CD4-positive, CD25-positive, alpha-beta regulatory T cell (primary cell): ENCODE measurements around the gene RAB9A. TPM values are rescaled to one million over a fixed set of nuclear protein-coding genes. Genes with fewer than 3 reads are reported as not detected.

ENCODE experiments used
- ATAC-seq, 2 donors: fragments of 150-1000 bp; cut with Tn5 transposase; one replicate each; pipeline ENCODE4 v1.10.0; 2021; ENCODE audit warnings: low read depth in 2 of 2, moderate number of reproducible peaks in 2 of 2, moderate library complexity in 1 of 2
- DNase-seq, 3 donors: peaks; one replicate each; pipeline versions ENCODE4 v3.0.0 to v3.0.0-alpha.2; 2012 to 2022; ENCODE audit warnings: mixed read lengths in 1 of 3
- H3K27ac ChIP-seq: one replicate; pipeline ENCODE4 v1.7.0; 2013; ENCODE audit warnings: mild to moderate bottlenecking, low read length; ENCODE audit not compliant: insufficient read depth, poor library complexity, severe bottlenecking
- H3K27me3 ChIP-seq: one replicate; pipeline ENCODE4 v1.7.0; 2013; ENCODE audit warnings: low read length; ENCODE audit not compliant: control insufficient read depth, insufficient read depth
- H3K36me3 ChIP-seq: one replicate; pipeline ENCODE4 v1.7.0; 2013; ENCODE audit warnings: mild to moderate bottlenecking, low read length, moderate library complexity; ENCODE audit not compliant: control insufficient read depth, insufficient read depth
- H3K4me1 ChIP-seq: 2 replicates; pipeline ENCODE4 v1.7.0; 2013; ENCODE audit warnings: mild to moderate bottlenecking, low read length; ENCODE audit not compliant: insufficient read depth, control insufficient read depth, poor library complexity, severe bottlenecking
- H3K4me3 ChIP-seq: one replicate; pipeline ENCODE4 v1.7.0; 2013; ENCODE audit warnings: low read depth, mild to moderate bottlenecking, low read length, moderate library complexity
- H3K9me3 ChIP-seq, 2 experiments: 1 replicate in 1 of 2; 2 replicates in 1 of 2; pipeline ENCODE4 v1.7.0; 2013; ENCODE audit warnings: low read length in 2 of 2, mild to moderate bottlenecking in 1 of 2, moderate library complexity in 1 of 2; ENCODE audit not compliant: control insufficient read depth in 2 of 2
- H3K27ac Mint-ChIP-seq, 3 donors: one replicate each; pipeline ENCODE4 v1.8.0; 2020 to 2022; ENCODE audit warnings: mild to moderate bottlenecking in 3 of 3, mixed read lengths in 3 of 3, moderate library complexity in 2 of 3
- H3K27me3 Mint-ChIP-seq: one replicate; pipeline ENCODE4 v1.8.0; 2022; ENCODE audit warnings: mild to moderate bottlenecking, mixed read lengths
- H3K36me3 Mint-ChIP-seq: one replicate; pipeline ENCODE4 v1.8.0; 2020; ENCODE audit warnings: mixed read lengths
- H3K4me1 Mint-ChIP-seq, 4 donors: one replicate each; pipeline ENCODE4 v1.8.0; 2020 to 2022; ENCODE audit warnings: mixed read lengths in 4 of 4, mild to moderate bottlenecking in 1 of 4
- H3K4me3 Mint-ChIP-seq, 4 donors: one replicate each; pipeline ENCODE4 v1.8.0; 2020 to 2022; ENCODE audit warnings: mild to moderate bottlenecking in 4 of 4, mixed read lengths in 4 of 4, moderate library complexity in 3 of 4
- H3K9me3 Mint-ChIP-seq, 7 donors: one replicate each; pipeline ENCODE4 v1.8.0; 2020 to 2022; ENCODE audit warnings: mixed read lengths in 7 of 7, mild to moderate bottlenecking in 3 of 7, moderate library complexity in 2 of 7
- polyA plus RNA-seq, 4 donors: library from polyadenylated mRNA; unstranded; fragments of 300-500 nt; fragmentation: Illumina TruSeq; gene quantifications; one replicate each; pipeline ENCODE4 v1.2.3, GENCODE V29; 2021
- total RNA-seq: library from RNA; stranded (reverse); gene quantifications from one replicate; pipeline ENCODE4 v1.2.3, GENCODE V29; 2022

RAB9A gene
- total and polyA plus RNA-seq, 5 donors from 2014 or later = 22.8 to 33.4 (median 25.0) TPM

GRCh38 chrX:13650318-13650717 lies 38.6 kb upstream of the RAB9A start:
- no peak for DNase-seq
- Histone ChIP-seq H3K27ac (no peak overlapping the region), H3K27me3 (no peaks in the 10 kb centered on the region), H3K4me3 (no peak overlapping the region), H3K9me3 (no peaks in the 10 kb centered on the region), H3K36me3 (no peaks in the 10 kb centered on the region), H3K4me1 (peaks cover 22% of the 10 kb centered on the region)
- ATAC-seq = no peak
- Mint-ChIP-seq H3K4me3 (no peak overlapping the region), H3K36me3 (peaks cover 2% of the 10 kb centered on the region), H3K4me1 (peaks cover 15 to 45% (median 17%) of the 10 kb centered on the region in 4 donors), H3K27me3 (no peaks in the 10 kb centered on the region), H3K9me3 (no peaks in the 10 kb centered on the region), H3K27ac (no peak overlapping the region)

- no peaks in the 10 kb centered on the region for H3K27me3 Mint-ChIP-seq
- no peaks in the 10 kb centered on the region for H3K9me3 ChIP-seq
- H3K27ac Mint-ChIP-seq = no peak overlapping the region
- H3K4me1 Mint-ChIP-seq = peaks cover 13 to 48% (median 18%) of the 10 kb centered on the region in 4 donors
- H3K27me3 ChIP-seq = no peaks in the 10 kb centered on the region
- no peaks in the 10 kb centered on the region for H3K9me3 Mint-ChIP-seq
- no peak overlapping the region for H3K4me3 Mint-ChIP-seq
- no peak overlapping the region for H3K27ac ChIP-seq
- ATAC-seq (no peak), DNase-seq (no peak)
- H3K4me3 ChIP-seq = no peak overlapping the region
- H3K4me1 ChIP-seq = peaks cover 22% of the 10 kb centered on the region
- H3K36me3 Mint-ChIP-seq = peaks cover 5% of the 10 kb centered on the region
- no peaks in the 10 kb centered on the region for H3K36me3 ChIP-seq
These were observed 37.8 kb upstream of the RAB9A start for GRCh38 chrX:13651150-13651549.

- DNase-seq (no peak), ATAC-seq (no peak)
- Mint-ChIP-seq H3K9me3 (no peaks in the 10 kb centered on the region), H3K36me3 (peaks cover 11% of the 10 kb centered on the region), H3K27me3 (no peaks in the 10 kb centered on the region), H3K27ac (peak overlapping the region; percentile 92 to 99 (median 98)), H3K4me1 (peaks cover 10 to 44% (median 16%) of the 10 kb centered on the region in 4 donors), H3K4me3 (peak overlapping the region; percentile 95 to 100 (median 96))
- no peaks in the 10 kb centered on the region for H3K9me3 ChIP-seq
- H3K4me3 ChIP-seq = peak overlapping the region; percentile 89
- H3K4me1 ChIP-seq = peaks cover 22% of the 10 kb centered on the region
- no peaks in the 10 kb centered on the region for H3K27me3 ChIP-seq
- peak overlapping the region; percentile 96 for H3K27ac ChIP-seq
- peaks cover 5% of the 10 kb centered on the region for H3K36me3 ChIP-seq
These were observed 36.6 kb upstream of the RAB9A start for GRCh38 chrX:13652287-13652793.

- no peaks in the 10 kb centered on the region for H3K27me3 Mint-ChIP-seq
- H3K4me1 ChIP-seq = peaks cover 19% of the 10 kb centered on the region
- DNase-seq = peak; percentile 88 to 98 (median 96)
- H3K27ac Mint-ChIP-seq = peak within 1 kb of the TSS; percentile 92 to 99 (median 98)
- H3K4me3 ChIP-seq = peak within 1 kb of the TSS; percentile 89
- peaks cover 5 to 38% (median 15%) of the 10 kb centered on the region in 4 donors for H3K4me1 Mint-ChIP-seq
- H3K9me3 Mint-ChIP-seq = no peaks in the 10 kb centered on the region
- peaks cover 5% of the 10 kb centered on the region for H3K36me3 ChIP-seq
- no peaks in the 10 kb centered on the region for H3K27me3 ChIP-seq
- peak within 1 kb of the TSS; percentile 95 to 100 (median 96) for H3K4me3 Mint-ChIP-seq
- peak within 1 kb of the TSS; percentile 96 for H3K27ac ChIP-seq
- peaks cover 15% of the 10 kb centered on the region for H3K36me3 Mint-ChIP-seq
- peak; percentile 96 to 97 for ATAC-seq
- H3K9me3 ChIP-seq = no peaks in the 10 kb centered on the region
These were observed 35.9 kb upstream of the RAB9A start, which contains the start of gene TCEANC for GRCh38 chrX:13652850-13653693. TSS of gene TCEANC (plus strand) at chrX:13653141. CDS start at chrX:13662509, 9,368 bp downstream.

DNA sequence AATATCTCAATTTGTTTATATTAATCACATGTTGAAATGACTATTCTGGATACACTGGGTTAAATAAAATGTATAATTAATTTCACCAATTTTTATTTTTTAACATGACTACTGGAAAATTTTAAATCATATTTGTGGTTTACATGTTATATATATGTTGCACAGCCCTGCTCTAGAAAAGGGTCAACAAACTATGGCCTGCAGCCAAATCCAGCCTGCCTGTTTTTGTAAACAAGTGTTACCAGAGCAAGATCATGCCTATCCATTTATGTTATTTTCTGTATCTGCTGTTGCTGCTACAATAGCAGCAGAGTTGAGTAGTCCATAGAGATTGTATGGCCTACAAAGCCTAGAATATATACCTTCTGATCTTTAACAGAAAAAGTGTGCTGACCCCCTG lies 34.8 kb upstream of the RAB9A start:
- Histone ChIP-seq H3K9me3 (no peaks in the 10 kb centered on the region), H3K4me3 (peak overlapping the region; percentile 83), H3K36me3 (peaks cover 5% of the 10 kb centered on the region), H3K4me1 (peaks cover 19% of the 10 kb centered on the region), H3K27ac (peak overlapping the region; percentile 96), H3K27me3 (no peaks in the 10 kb centered on the region)
- Mint-ChIP-seq H3K27ac (peak overlapping the region in 2 of 3 donors; percentile 63 to 98), H3K4me3 (peak overlapping the region in 3 of 4 donors; percentile 95 to 100 (median 96)), H3K4me1 (peaks cover 8 to 42% (median 21%) of the 10 kb centered on the region in 4 donors), H3K9me3 (no peaks in the 10 kb centered on the region), H3K27me3 (no peaks in the 10 kb centered on the region), H3K36me3 (peaks cover 15% of the 10 kb centered on the region)
- ATAC-seq (no peak), DNase-seq (no peak)

- peaks cover 19% of the 10 kb centered on the region for H3K4me1 ChIP-seq
These were observed 33.3 kb upstream of the RAB9A start for GRCh38 chrX:13655674-13656073.

DNA sequence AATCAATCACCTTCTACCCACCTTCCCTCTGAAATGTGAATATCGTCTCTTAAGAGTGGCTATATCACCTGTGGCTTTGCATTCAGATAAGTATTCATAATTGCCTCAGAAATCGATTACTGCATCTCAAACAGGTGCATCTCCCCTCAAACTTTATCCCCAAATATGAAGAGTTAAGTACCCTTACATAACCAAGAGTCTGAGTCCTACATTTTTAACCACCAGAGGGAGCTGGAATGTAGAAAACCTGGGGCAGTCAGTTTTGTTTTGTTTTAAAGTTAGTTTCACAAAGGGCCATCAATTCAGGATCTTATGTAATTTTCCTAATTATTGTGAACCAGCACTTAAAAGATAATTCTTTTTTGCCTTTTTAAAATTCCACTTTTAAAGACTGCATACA lies 30.3 kb upstream of the RAB9A start:
- no peak overlapping the region for H3K4me3 ChIP-seq
- H3K27me3 Mint-ChIP-seq = no peaks in the 10 kb centered on the region
- no peaks in the 10 kb centered on the region for H3K27me3 ChIP-seq
- peak in 2 of 3 donors; percentile 69 to 74 for DNase-seq
- peaks cover 10% of the 10 kb centered on the region for H3K4me1 ChIP-seq
- peaks cover 35% of the 10 kb centered on the region for H3K36me3 Mint-ChIP-seq
- H3K27ac ChIP-seq = peak overlapping the region; percentile 65
- peak in 1 of 2 donors; percentile 64 for ATAC-seq
- no peaks in the 10 kb centered on the region for H3K9me3 Mint-ChIP-seq
- H3K4me3 Mint-ChIP-seq = peak overlapping the region in 2 of 4 donors; percentile 0 to 47
- peaks cover 9 to 27% (median 18%) of the 10 kb centered on the region in 4 donors for H3K4me1 Mint-ChIP-seq
- peak overlapping the region; percentile 20 to 83 (median 55) for H3K27ac Mint-ChIP-seq
- no peaks in the 10 kb centered on the region for H3K9me3 ChIP-seq
- H3K36me3 ChIP-seq = peaks cover 31% of the 10 kb centered on the region

More at GRCh38 chrX:13655674-13656073, 33.3 kb upstream of the RAB9A start:
- no peak for DNase-seq
- Histone ChIP-seq H3K36me3 (peaks cover 15% of the 10 kb centered on the region), H3K27ac (no peak overlapping the region), H3K9me3 (no peaks in the 10 kb centered on the region), H3K4me3 (no peak overlapping the region), H3K27me3 (no peaks in the 10 kb centered on the region)
- Mint-ChIP-seq H3K36me3 (peaks cover 20% of the 10 kb centered on the region), H3K4me3 (no peak overlapping the region), H3K4me1 (peaks cover 9 to 43% (median 22%) of the 10 kb centered on the region in 4 donors), H3K27ac (no peak overlapping the region), H3K9me3 (no peaks in the 10 kb centered on the region), H3K27me3 (no peaks in the 10 kb centered on the region)
- no peak for ATAC-seq
